ENCODE measurements around the gene PAX7. TPM values are rescaled to one million over a fixed set of nuclear protein-coding genes. Genes with fewer than 3 reads are reported as not detected.
A peak's percentile ranks its signal among the peaks of the same experiment; 100 is the strongest.

Gene PAX7
- total RNA-seq, 1 experiment from 2014 or later, result 0.15 TPM

- Histone ChIP-seq H3K23me2 (ENCODE audit: insufficient read length, low read depth, low read length, poor library complexity, severe bottlenecking) (no peaks in the 10 kb centered on the region), H3K23ac (ENCODE audit: insufficient read length, low read depth, low read length) (no peak overlapping the region), H4K20me1 (ENCODE audit: control insufficient read depth, insufficient read depth, insufficient read length) (no peaks in the 10 kb centered on the region), H2BK5ac (ENCODE audit: insufficient read length, low read length) (no peak overlapping the region), H3T11ph (ENCODE audit: low read length) (no peak overlapping the region), H3K4ac (ENCODE audit: low read depth, low read length) (no peak overlapping the region), H3K18ac (ENCODE audit: insufficient read length, low read depth, low read length) (no peak overlapping the region), H3K56ac (ENCODE audit: insufficient read length, low read depth, low read length) (no peak overlapping the region), H2BK120ac (ENCODE audit: low read depth, low read length, poor library complexity, severe bottlenecking) (no peak overlapping the region), H3K4me2 (ENCODE audit: insufficient read depth, insufficient read length, low read length) (no peak overlapping the region), H2BK12ac (ENCODE audit: insufficient read length, low read depth, low read length) (no peak overlapping the region), H2BK20ac (ENCODE audit: low read depth, low read length, poor library complexity, severe bottlenecking) (no peak overlapping the region), H2AK5ac (ENCODE audit: insufficient read length, low read length) (no peak overlapping the region), H3K27ac (ENCODE audit: insufficient read length, low read depth, low read length) (no peak overlapping the region), H2BK15ac (ENCODE audit: low read depth, low read length) (no peak overlapping the region), H4K91ac (ENCODE audit: insufficient read length, low read depth, low read length) (no peak overlapping the region), H3K27me3 (ENCODE audit: insufficient read depth, low read length) (no peaks in the 10 kb centered on the region), H3K79me2 (ENCODE audit: insufficient read depth, low read length) (no peaks in the 10 kb centered on the region), H3K9me3 (ENCODE audit: control insufficient read depth, low read depth, low read length) (no peaks in the 10 kb centered on the region), H3K14ac (ENCODE audit: insufficient read depth, low read length) (no peak overlapping the region), H4K5ac (ENCODE audit: insufficient read length, low read depth, low read length) (no peak overlapping the region), H3K9ac (ENCODE audit: extremely low read depth, insufficient read length, low read length) (no peak overlapping the region), H2AFZ (ENCODE audit: low read length) (no peak overlapping the region), H3K4me1 (ENCODE audit: insufficient read depth, low read length) (no peaks in the 10 kb centered on the region), H3K79me1 (ENCODE audit: insufficient read depth, low read depth, low read length, poor library complexity, severe bottlenecking) (no peaks in the 10 kb centered on the region), H4K8ac (replicated peaks; ENCODE audit: insufficient read length, low read depth, low read length) (no peak overlapping the region)
- H3K9me3 Mint-ChIP-seq, result no peaks in the 10 kb centered on the region; a peak in 1 of 5 replicates
- WGBS (ENCODE audit: extremely low coverage, insufficient read length, low lambda C conversion rate), result no CpG with 5 or more reads among the region's 17 CpGs
- no peak overlapping the region for H3K27ac Mint-ChIP-seq
- peaks cover 22% of the 10 kb centered on the region for H3K27me3 Mint-ChIP-seq (ENCODE audit: low read depth)
- peaks cover 3 to 9% of the 10 kb centered on the region in 2 experiments; a peak in 3 of 4 replicates for H3K4me1 Mint-ChIP-seq
- peak; percentile 97 for TF ChIP-seq CTCF (conservative IDR thresholded peaks at IDR 0.05)
- peak; percentile 67 for DNase-seq
- no peak overlapping the region for H3K4me3 Mint-ChIP-seq
- no peaks in the 10 kb centered on the region for H3K36me3 Mint-ChIP-seq (ENCODE audit: insufficient read depth in 1 of 3, low read depth in 3 of 3)
Measured at GRCh38 chr1:18581420-18581880, 49.2 kb upstream of the PAX7 start.

Measured in H9 (cell line).